RWPE1 (cell line): ENCODE measurements around the gene NCKAP5.

Experiments used
- CTCF ChIA-PET: fragments of 350-600 bp; sonication (Branson Sonifier 250); formaldehyde crosslinking; extraction: SDS; loops from one replicate; lab custom pipeline; 2021; lab: Yijun Ruan, JAX
- POLR2A ChIA-PET: fragments of 400-600 bp; formaldehyde crosslinking; extraction: SDS; loops from one replicate; lab custom pipeline; 2020; ENCODE audit warnings: antibody characterized with exemption; ENCODE audit not compliant: low non-redundant PET; lab: Yijun Ruan, JAX
- DNase-seq: peaks from one replicate; pipeline ENCODE4 v3.0.0; 2012; ENCODE audit warnings: low spot score
- H3K27ac ChIP-seq: fragments of 450-650 bp; 2 replicates; pipeline ENCODE4 v1.5.1; 2017
- CTCF ChIP-seq: fragments of 450-650 bp; conservative IDR thresholded peaks from 2 replicates; pipeline ENCODE4 v1.5.1; 2017; ENCODE audit warnings: low read depth, mild to moderate bottlenecking

Gene NCKAP5

GRCh38 chr2:132980304-132980703, 588.0 kb downstream of the NCKAP5 start:
- DNase-seq, result no peak
- CTCF ChIA-PET, result interaction anchor here (0.8 kb wide), 1 partner anchor 212 kb away, joined by 3 read pairs; no protein-coding TSS in a partner anchor
- no peak for TF ChIP-seq CTCF
- H3K27ac ChIP-seq, result no peak overlapping the region
- POLR2A ChIA-PET, result no interaction called here

DNA sequence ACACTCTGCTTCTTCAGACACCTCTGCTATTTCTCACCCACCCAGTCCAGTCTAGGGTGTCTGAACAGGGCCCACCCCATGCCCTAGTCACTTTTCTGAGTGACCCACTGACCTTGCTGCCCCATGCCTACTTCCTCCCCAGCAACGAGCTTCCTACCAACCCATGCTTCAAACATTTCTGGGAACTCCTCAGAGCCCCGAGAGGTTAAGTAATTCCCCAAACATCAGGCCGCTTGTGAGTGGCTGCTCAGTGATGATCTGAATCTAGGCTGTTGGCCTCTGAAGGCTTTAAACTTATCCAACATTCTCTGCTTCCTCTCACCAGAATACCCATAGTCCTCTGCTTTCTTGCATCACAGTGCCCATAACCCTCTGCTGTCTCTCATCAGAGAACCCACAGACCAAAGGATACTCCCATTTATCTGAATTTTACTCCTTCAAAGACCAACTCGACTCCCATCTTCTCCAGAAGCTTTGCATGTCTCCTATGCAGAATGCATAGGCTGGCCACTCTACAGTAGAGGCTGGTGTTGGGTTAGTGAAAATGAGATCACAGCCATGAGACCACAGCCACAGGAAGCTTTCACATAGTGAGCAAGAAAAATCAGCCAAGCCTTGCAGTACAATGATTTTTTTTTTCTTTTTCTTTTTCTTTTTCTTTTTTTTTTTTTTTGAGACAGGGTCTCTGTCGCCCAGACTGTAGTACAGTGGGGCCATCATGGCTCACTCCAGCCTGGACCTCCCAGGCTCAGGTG, 588.7 kb downstream of the NCKAP5 start:
- DNase-seq, result no peak
- TF ChIP-seq CTCF, result no peak
- no peak overlapping the region for H3K27ac ChIP-seq
- POLR2A ChIA-PET, result no interaction called here
- CTCF ChIA-PET, result no interaction called here

DNA sequence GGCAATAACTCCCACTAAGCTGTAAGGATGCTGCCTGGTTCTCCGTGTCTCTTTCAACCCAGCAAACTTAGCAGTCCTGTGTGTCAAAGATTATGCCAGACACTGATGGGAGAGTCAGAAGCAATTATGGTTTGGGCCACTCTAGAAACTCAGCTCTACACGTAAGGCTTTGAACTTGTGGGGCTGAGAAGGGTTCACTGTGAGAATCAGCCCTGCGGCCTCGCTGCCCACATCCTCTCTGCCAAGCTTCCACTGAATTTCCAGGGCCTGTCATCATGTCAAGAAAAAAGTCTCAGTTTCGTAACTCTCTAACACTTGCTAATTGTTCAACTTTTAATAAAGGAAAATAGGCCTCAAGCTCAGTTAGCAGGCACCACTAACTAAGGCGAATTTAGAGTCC, 589.4 kb downstream of the NCKAP5 start:
- POLR2A ChIA-PET, result no interaction called here
- CTCF ChIA-PET, result no interaction called here
- TF ChIP-seq CTCF, result no peak
- no peak overlapping the region for H3K27ac ChIP-seq
- no peak for DNase-seq

- no peak overlapping the region for H3K27ac ChIP-seq
- TF ChIP-seq CTCF, result no peak
- ChIA-PET POLR2A (no interaction called here), CTCF (interaction anchor here (0.6 to 0.8 kb wide), 2 partner anchors 285 to 1964 kb away, joined by 3 read pairs; no protein-coding TSS in a partner anchor)
- DNase-seq, result no peak
Observed at GRCh38 chr2:132977812-132978529, 590.3 kb downstream of the NCKAP5 start.

DNA sequence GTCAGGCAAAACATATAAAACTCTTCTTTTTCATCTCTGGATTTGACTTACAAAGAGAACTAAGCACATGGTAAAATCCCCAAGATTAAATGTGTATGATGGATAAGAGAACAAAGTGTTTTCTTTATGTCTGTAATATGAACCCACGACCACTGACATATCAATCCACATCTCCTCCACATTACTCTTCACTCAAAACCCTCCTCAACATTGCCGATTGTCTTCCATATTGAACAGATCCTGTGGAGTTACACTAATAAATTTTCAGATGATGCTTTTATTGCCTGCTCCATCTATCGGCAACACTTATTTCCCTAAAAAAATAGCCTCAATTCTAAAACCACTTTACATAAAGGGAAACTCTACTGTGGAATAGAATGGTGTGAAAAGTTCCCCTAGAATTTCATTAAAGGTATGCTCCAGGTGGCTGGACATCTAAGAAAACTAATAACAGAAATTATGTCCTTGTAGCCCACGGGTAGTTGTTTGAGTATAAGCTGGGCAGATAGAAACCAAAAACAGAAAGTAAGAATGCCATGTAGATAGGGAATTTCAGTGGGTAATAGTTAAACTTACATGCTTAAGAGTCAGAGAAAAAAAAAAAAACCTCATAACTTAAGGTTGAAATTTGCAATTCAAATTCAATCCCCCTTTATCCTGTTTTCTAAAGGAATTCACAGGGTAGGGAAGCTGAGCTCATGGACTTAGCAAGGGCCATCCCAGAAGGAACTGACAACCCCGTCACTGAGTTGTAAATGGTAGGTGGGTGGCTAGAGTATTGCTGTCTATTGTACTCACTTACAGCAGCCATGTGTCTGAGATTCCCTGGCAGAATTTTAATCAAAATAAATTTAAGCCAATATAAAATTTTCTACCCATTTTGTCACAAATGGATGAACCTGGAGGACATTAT, 592.8 kb downstream of the NCKAP5 start:
- H3K27ac ChIP-seq, result no peak overlapping the region
- ChIA-PET CTCF (no interaction called here), POLR2A (no interaction called here)
- no peak for DNase-seq
- no peak for TF ChIP-seq CTCF
